Motor neuron (in vitro differentiated cells): Measurements from ENCODE around the gene DIAPH3. TPM values are rescaled to one million over a fixed set of nuclear protein-coding genes. Genes with fewer than 3 reads are reported as not detected.

Experiments
- ATAC-seq, 8 experiments: fragments of 200-7000 bp; cut with Tn5 transposase; replicated peaks in 6 of 8; 2 replicates each; pipeline ENCODE4 v1.8.0; 2021; ENCODE audit warnings: mild to moderate bottlenecking in 8 of 8, moderate library complexity in 8 of 8
- H3K27ac ChIP-seq, 2 donors: fragments of 250-450 bp; sonication (Bioruptor Pico); 2 replicates each; pipeline ENCODE4 v1.9.0; 2021; ENCODE audit warnings: antibody characterized with exemption in 2 of 2, mild to moderate bottlenecking in 2 of 2, moderate library complexity in 1 of 2
- H3K4me1 ChIP-seq, 2 donors: fragments of 250-450 bp; sonication (Bioruptor Pico); replicated peaks in 1 of 2; 2 replicates each; pipeline ENCODE4 v1.6.1; 2021; ENCODE audit warnings: antibody characterized with exemption in 2 of 2, mild to moderate bottlenecking in 2 of 2, moderate library complexity in 1 of 2
- H3K4me3 ChIP-seq, 5 donors: fragments of 250-450 bp; sonication (Bioruptor Pico); 2 replicates each; pipeline ENCODE4 v1.9.0; 2021; ENCODE audit warnings: antibody characterized with exemption in 5 of 5, mild to moderate bottlenecking in 5 of 5, moderate library complexity in 4 of 5
- WGBS, 10 experiments: fragments of 450-650 bp; shearing (Covaris generic); methylation state at CpG; one replicate each; pipeline ENCODE4 v1.0.0; 2022; 5-methylcytosine and 5-hydroxymethylcytosine counted together
- in situ Hi-C, 9 experiments: fragments of 400-800 bp; cut with MboI; loops; one replicate each; pipeline ENCODE4 v1.15.0; 2021; ENCODE audit warnings: low sequenced_read_pairs in 9 of 9, low pct_unique_long_range_greater_than_20kb in 2 of 9; ENCODE audit not compliant: unreplicated experiment in 9 of 9
- total RNA-seq, 8 experiments: library from RNA; unstranded; fragments of 300-600 nt; gene quantifications; 2 replicates each; pipeline versions ENCODE4 v1.2.3 to v1.2.4, GENCODE V29; 2022

The DIAPH3 gene
- total RNA-seq, 8 experiments from 2014 or later: 0.25 to 11.2 (median 3.4) TPM

- Histone ChIP-seq H3K4me1 (no peaks in the 10 kb centered on the region), H3K4me3 (no peak overlapping the region), H3K27ac (no peak overlapping the region)
- no peak for ATAC-seq
- 68 to 98% (median 88%) methylated on average over 4 to 7 of the region's 7 CpGs for WGBS, 10 experiments
- in situ Hi-C loops: no loop called here
These were observed 180.9 kb downstream of the DIAPH3 start for GRCh38 chr13:59982631-59983382.

GRCh38 chr13:59979589-59979988 is 184.1 kb downstream of the DIAPH3 start:
- H3K27ac ChIP-seq: no peak overlapping the region
- 68 to 100% (median 100%) methylated on average over 1 to 2 of the region's 2 CpGs; no CpG with 5 or more reads in 3 of the 10 experiments for WGBS, 10 experiments
- no peak for ATAC-seq
- H3K4me3 ChIP-seq: no peak overlapping the region
- in situ Hi-C loops: no loop called here
- H3K4me1 ChIP-seq: no peaks in the 10 kb centered on the region

GRCh38 chr13:59978862-59979261 is 184.9 kb downstream of the DIAPH3 start:
- H3K4me3 ChIP-seq: no peak overlapping the region
- no peaks in the 10 kb centered on the region for H3K4me1 ChIP-seq
- in situ Hi-C loops: no loop called here
- no peak for ATAC-seq
- H3K27ac ChIP-seq: no peak overlapping the region

GRCh38 chr13:59976856-59977255 is 186.9 kb downstream of the DIAPH3 start:
- in situ Hi-C loops: no loop called here
- Histone ChIP-seq H3K27ac (no peak overlapping the region), H3K4me1 (no peaks in the 10 kb centered on the region), H3K4me3 (no peak overlapping the region)
- 72 to 100% (median 98%) methylated on average over 1 to 3 of the region's 3 CpGs for WGBS, 10 experiments
- no peak for ATAC-seq

- 85 to 100% (median 93%) methylated on average over 2 to 6 of the region's 6 CpGs for WGBS, 10 experiments
- no peak for ATAC-seq
- no peak overlapping the region for H3K4me3 ChIP-seq
- no peak overlapping the region for H3K27ac ChIP-seq
- no peaks in the 10 kb centered on the region for H3K4me1 ChIP-seq
- in situ Hi-C loops: no loop called here
These were observed 187.8 kb downstream of the DIAPH3 start for GRCh38 chr13:59975807-59976435.

GRCh38 chr13:59970847-59971246 is 192.9 kb downstream of the DIAPH3 start:
- ATAC-seq: no peak
- in situ Hi-C loops: no loop called here
- H3K4me1 ChIP-seq: no peaks in the 10 kb centered on the region
- no peak overlapping the region for H3K4me3 ChIP-seq
- H3K27ac ChIP-seq: no peak overlapping the region
- WGBS, 10 experiments: 83 to 100% (median 93%) methylated on average over 1 to 3 of the region's 3 CpGs; no CpG with 5 or more reads in 7 of the 10 experiments

- H3K27ac ChIP-seq: no peak overlapping the region
- no peaks in the 10 kb centered on the region for H3K4me1 ChIP-seq
- in situ Hi-C loops: no loop called here
- no peak overlapping the region for H3K4me3 ChIP-seq
- WGBS, 10 experiments: 0 to 100% (median 56%) methylated on average over 1 to 2 of the region's 2 CpGs; no CpG with 5 or more reads in 1 of the 10 experiments
- no peak for ATAC-seq
These were observed 199.9 kb downstream of the DIAPH3 start for GRCh38 chr13:59963827-59964226.

- no peak for ATAC-seq
- no peaks in the 10 kb centered on the region for H3K4me1 ChIP-seq
- H3K27ac ChIP-seq: no peak overlapping the region
- H3K4me3 ChIP-seq: no peak overlapping the region
- in situ Hi-C loops: no loop called here
These were observed 200.3 kb downstream of the DIAPH3 start for GRCh38 chr13:59963383-59963782.

GRCh38 chr13:59962343-59962742 is 201.4 kb downstream of the DIAPH3 start:
- H3K4me3 ChIP-seq: no peak overlapping the region
- no peak for ATAC-seq
- WGBS, 10 experiments: 64 to 100% (median 87%) methylated on average over 2 to 4 of the region's 4 CpGs; no CpG with 5 or more reads in 2 of the 10 experiments
- H3K4me1 ChIP-seq: no peaks in the 10 kb centered on the region
- in situ Hi-C loops: no loop called here
- H3K27ac ChIP-seq: no peak overlapping the region

- Histone ChIP-seq H3K4me1 (no peaks in the 10 kb centered on the region), H3K27ac (no peak overlapping the region), H3K4me3 (no peak overlapping the region)
- ATAC-seq: no peak
- whole genome bisulfite sequencing, 10 experiments: 0 to 100% (median 62%) methylated on average over 1 to 2 of the region's 2 CpGs; no CpG with 5 or more reads in 1 of the 10 experiments
- in situ Hi-C loops: no loop called here
These were observed 203.0 kb downstream of the DIAPH3 start for GRCh38 chr13:59960683-59961082.

- in situ Hi-C loops: no loop called here
- Histone ChIP-seq H3K4me3 (no peak overlapping the region), H3K27ac (no peak overlapping the region), H3K4me1 (no peaks in the 10 kb centered on the region)
- ATAC-seq: no peak
- 80 to 100% (median 100%) methylated on average over 1 to 2 of the region's 2 CpGs; no CpG with 5 or more reads in 1 of the 10 experiments for WGBS, 10 experiments
These were observed 206.3 kb downstream of the DIAPH3 start for GRCh38 chr13:59957438-59957837.

- Histone ChIP-seq H3K27ac (no peak overlapping the region), H3K4me3 (no peak overlapping the region), H3K4me1 (no peaks in the 10 kb centered on the region)
- in situ Hi-C loops: no loop called here
- ATAC-seq: no peak
These were observed 209.1 kb downstream of the DIAPH3 start for GRCh38 chr13:59954601-59955000.

GRCh38 chr13:59951011-59951410 is 212.7 kb downstream of the DIAPH3 start:
- in situ Hi-C loops: no loop called here
- ATAC-seq: no peak
- no peak overlapping the region for H3K27ac ChIP-seq
- no peaks in the 10 kb centered on the region for H3K4me1 ChIP-seq
- no peak overlapping the region for H3K4me3 ChIP-seq
- 100% methylated on average over 1 to 2 of the region's 2 CpGs; no CpG with 5 or more reads in 5 of the 10 experiments for WGBS, 10 experiments

GRCh38 chr13:59950266-59950665 is 213.5 kb downstream of the DIAPH3 start:
- no peak for ATAC-seq
- 75 to 100% (median 86%) methylated on average over 1 to 2 of the region's 2 CpGs; no CpG with 5 or more reads in 3 of the 10 experiments for WGBS, 10 experiments

More at GRCh38 chr13:59950266-59950665, 213.5 kb downstream of the DIAPH3 start:
- Histone ChIP-seq H3K4me1 (no peaks in the 10 kb centered on the region), H3K27ac (no peak overlapping the region), H3K4me3 (no peak overlapping the region)
- in situ Hi-C loops: no loop called here
